ENCODE results near the gene STAB2.

- TF ChIP-seq YY1 (IDR thresholded peaks at IDR 0.05; ENCODE audit: insufficient read depth, insufficient read length) (no peak), SUZ12 (IDR thresholded peaks at IDR 0.05; ENCODE audit: extremely low read depth, insufficient read depth, insufficient read length) (no peak), ZNF274 (IDR thresholded peaks at IDR 0.05; ENCODE audit: low read depth, low read length) (no peak)
Measured at GRCh38 chr12:103569278-103569677, 17.8 kb upstream of the STAB2 start.
